A673 (cell line): Measurements from ENCODE around the gene UBA5. TPM values are rescaled to one million over a fixed set of nuclear protein-coding genes. Genes with fewer than 3 reads are reported as not detected.

Source experiments
- BruUV-seq: library from RNA; stranded (reverse); fragments of 400-500 nt; replicated peaks from 2 replicates; lab custom pipeline; 2021; lab: Mats Ljungman, UMichigan
- CTCF ChIA-PET: fragments of 300-600 bp; sonication (Branson Sonifier 250); formaldehyde crosslinking; loops from one replicate; lab custom pipeline; 2022; ENCODE audit warnings: antibody characterized with exemption; lab: Charles Lee
- POLR2A ChIA-PET: fragments of 300-600 bp; sonication (Branson Sonifier 250); formaldehyde crosslinking; loops from one replicate; lab custom pipeline; 2022; ENCODE audit warnings: antibody characterized with exemption; ENCODE audit not compliant: low non-redundant PET; lab: Charles Lee
- DNase-seq: peaks from one replicate; pipeline ENCODE4 v3.0.0-alpha.2; 2015; ENCODE audit warnings: low spot score
- H3K27ac ChIP-seq: fragments of 200-600 bp; sonication (generic); 2 replicates; pipeline ENCODE4 v1.5.1; 2016; ENCODE audit warnings: mixed run types, low read depth, mild to moderate bottlenecking, mixed read lengths, antibody characterized with exemption, low read length; ENCODE audit not compliant: poor library complexity, severe bottlenecking
- H3K27me3 ChIP-seq: fragments of 200-600 bp; sonication (generic); replicated peaks from 2 replicates; pipeline ENCODE4 v1.6.1; 2017; ENCODE audit warnings: mixed run types, low read depth, mild to moderate bottlenecking, mixed read lengths, antibody characterized with exemption, low read length; ENCODE audit not compliant: insufficient read depth, poor library complexity
- H3K36me3 ChIP-seq: fragments of 200-600 bp; sonication (generic); 2 replicates; pipeline ENCODE4 v1.6.1; 2016; ENCODE audit warnings: mixed run types, mild to moderate bottlenecking, mixed read lengths, antibody characterized with exemption, low read length; ENCODE audit not compliant: insufficient read depth, poor library complexity, severe bottlenecking
- H3K4me1 ChIP-seq: fragments of 200-600 bp; sonication (generic); 2 replicates; pipeline ENCODE4 v1.6.1; 2017; ENCODE audit warnings: mixed run types, mild to moderate bottlenecking, mixed read lengths, antibody characterized with exemption, low read length; ENCODE audit not compliant: insufficient read depth, poor library complexity, severe bottlenecking
- H3K4me3 ChIP-seq: fragments of 200-600 bp; sonication (generic); 2 replicates; pipeline ENCODE4 v1.5.1; 2016; ENCODE audit warnings: low read depth, mixed run types, mild to moderate bottlenecking, mixed read lengths, low read length; ENCODE audit not compliant: poor library complexity, severe bottlenecking
- H3K9me3 ChIP-seq: fragments of 200-600 bp; sonication (generic); 2 replicates; pipeline ENCODE4 v1.6.1; 2016; ENCODE audit warnings: mixed run types, low read depth, mild to moderate bottlenecking, mixed read lengths, antibody characterized with exemption, low read length; ENCODE audit not compliant: poor library complexity, severe bottlenecking
- EZH2 ChIP-seq: fragments of 200-600 bp; sonication (generic); IDR thresholded peaks from 2 replicates; pipeline ENCODE4 v1.6.1; 2017; ENCODE audit warnings: borderline replicate concordance, low read depth, mild to moderate bottlenecking, mixed read lengths, antibody characterized with exemption, low read length; ENCODE audit not compliant: poor library complexity, severe bottlenecking
- intact Hi-C: fragments of 100-400 bp; cut with micrococcal nuclease; formaldehyde crosslinking; loops from one replicate; pipeline ENCODE4 v1.10.0; 2022; ENCODE audit not compliant: unreplicated experiment
- total RNA-seq: library from RNA; stranded (reverse); gene quantifications from 2 replicates; pipeline ENCODE4 v1.2.3, GENCODE V29; 2021
- TF ChIP-seq, protein P1 (sequence below): fragments of 300-800, 200-600 bp; sonication (generic); conservative IDR thresholded peaks from 2 replicates; pipeline ENCODE4 v1.5.1; 2017; ENCODE audit warnings: low read depth, mild to moderate bottlenecking, antibody characterized with exemption, low read length, moderate library complexity, mixed read lengths

Gene UBA5
- total RNA-seq, 1 experiment from 2014 or later = 50.0 TPM

DNA sequence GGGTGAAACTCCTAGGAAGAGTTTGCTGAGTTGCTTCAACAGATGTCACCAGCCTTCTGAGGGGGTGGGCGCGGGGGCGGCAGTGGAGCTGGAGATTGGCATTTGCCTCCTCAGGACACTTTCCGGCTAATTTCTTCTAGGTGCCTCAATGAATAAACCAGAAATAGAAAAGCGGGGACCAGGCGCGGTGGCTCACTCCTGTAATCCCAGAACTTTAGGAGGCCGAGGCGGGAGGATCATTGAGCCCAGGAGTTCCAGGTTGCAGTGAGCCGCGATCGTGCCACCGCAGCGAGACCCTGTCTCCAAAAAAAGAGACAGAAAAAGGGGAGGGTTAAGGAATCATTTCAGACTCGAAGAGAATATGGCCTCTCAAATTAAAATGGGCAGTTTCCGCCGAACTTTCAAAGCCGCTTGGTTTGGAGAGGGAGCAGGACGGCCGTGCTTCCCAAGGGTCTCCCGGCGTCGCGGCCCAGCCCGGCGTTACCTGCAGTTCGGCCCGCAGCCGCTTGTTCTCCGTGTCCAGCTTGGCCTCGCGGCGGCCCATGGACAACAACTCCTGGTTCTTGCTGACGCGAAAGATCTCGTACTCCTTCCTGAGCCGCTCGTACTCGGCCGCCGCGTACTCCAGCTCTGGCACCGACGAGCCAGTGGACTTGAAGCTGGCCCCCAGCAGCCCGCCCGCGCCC lies 61.5 kb downstream of the UBA5 start:
- CTCF ChIA-PET = interaction anchor here (0.5 kb wide), 1 partner anchor 652 kb away, joined by 3 read pairs; no protein-coding TSS in a partner anchor
- POLR2A ChIA-PET = no interaction called here
- peak; percentile 46 for DNase-seq
- Histone ChIP-seq H3K4me3 (peak overlapping the region; percentile 97), H3K9me3 (no peaks in the 10 kb centered on the region), H3K4me1 (no peaks in the 10 kb centered on the region), H3K27me3 (no peaks in the 10 kb centered on the region), H3K36me3 (no peaks in the 10 kb centered on the region), H3K27ac (peak overlapping the region; percentile 73)
- no TSS peak for BruUV-seq
- intact Hi-C loops = loop anchor here (5.0 kb wide), 1 partner anchor 59 kb away; the partner anchor contains the start of gene UBA5
- TF ChIP-seq, protein P1, sequence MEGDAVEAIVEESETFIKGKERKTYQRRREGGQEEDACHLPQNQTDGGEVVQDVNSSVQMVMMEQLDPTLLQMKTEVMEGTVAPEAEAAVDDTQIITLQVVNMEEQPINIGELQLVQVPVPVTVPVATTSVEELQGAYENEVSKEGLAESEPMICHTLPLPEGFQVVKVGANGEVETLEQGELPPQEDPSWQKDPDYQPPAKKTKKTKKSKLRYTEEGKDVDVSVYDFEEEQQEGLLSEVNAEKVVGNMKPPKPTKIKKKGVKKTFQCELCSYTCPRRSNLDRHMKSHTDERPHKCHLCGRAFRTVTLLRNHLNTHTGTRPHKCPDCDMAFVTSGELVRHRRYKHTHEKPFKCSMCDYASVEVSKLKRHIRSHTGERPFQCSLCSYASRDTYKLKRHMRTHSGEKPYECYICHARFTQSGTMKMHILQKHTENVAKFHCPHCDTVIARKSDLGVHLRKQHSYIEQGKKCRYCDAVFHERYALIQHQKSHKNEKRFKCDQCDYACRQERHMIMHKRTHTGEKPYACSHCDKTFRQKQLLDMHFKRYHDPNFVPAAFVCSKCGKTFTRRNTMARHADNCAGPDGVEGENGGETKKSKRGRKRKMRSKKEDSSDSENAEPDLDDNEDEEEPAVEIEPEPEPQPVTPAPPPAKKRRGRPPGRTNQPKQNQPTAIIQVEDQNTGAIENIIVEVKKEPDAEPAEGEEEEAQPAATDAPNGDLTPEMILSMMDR = no peak
- TF ChIP-seq EZH2 = no peak

GRCh38 chr3:132722165-132723023 lies 62.3 kb downstream of the UBA5 start, which contains the start of gene NPHP3:
Gene NPHP3 (minus strand): TSS chr3:132722409. CDS start chr3:132722355, 54 bp downstream.
- peak within 1 kb of the TSS; percentile 97 for H3K4me3 ChIP-seq
- TF ChIP-seq, protein P1 = no peak
- no peak for TF ChIP-seq EZH2
- H3K9me3 ChIP-seq = no peaks in the 10 kb centered on the region
- POLR2A ChIA-PET = no interaction called here
- intact Hi-C loops = loop anchor here (5.0 kb wide), 1 partner anchor 60 kb away; the partner anchor contains the start of gene UBA5
- CTCF ChIA-PET = interaction anchor here (0.8 kb wide), 1 partner anchor 63 kb away, joined by 3 read pairs; no protein-coding TSS in a partner anchor
- H3K4me1 ChIP-seq = no peaks in the 10 kb centered on the region
- H3K27ac ChIP-seq = peak within 1 kb of the TSS; percentile 73
- no peaks in the 10 kb centered on the region for H3K36me3 ChIP-seq
- no TSS peak for BruUV-seq
- peak; percentile 94 for DNase-seq
- no peaks in the 10 kb centered on the region for H3K27me3 ChIP-seq
